BLaER1 (cell line): Measurements from ENCODE around the gene TOMM20L.
A peak's percentile ranks its signal among the peaks of the same experiment; 100 is the strongest.
"Not testable (repeated sequence)": the region's sequence is repeated elsewhere in the genome, so short reads cannot be mapped to it uniquely, and the experiment has no call there.

Experiments
- H3K27ac ChIP-seq: shearing (Covaris generic); formaldehyde crosslinking; 2 replicates; pipeline ENCODE4 v1.8.1; 2022
- H3K27me3 ChIP-seq: shearing (Covaris generic); formaldehyde crosslinking; 2 replicates; pipeline ENCODE4 v1.8.1; 2022
- H3K36me3 ChIP-seq: shearing (Covaris generic); formaldehyde crosslinking; 2 replicates; pipeline ENCODE4 v1.8.1; 2022
- H3K4me1 ChIP-seq: shearing (Covaris generic); formaldehyde crosslinking; 2 replicates; pipeline ENCODE4 v1.8.1; 2022
- H3K4me2 ChIP-seq: shearing (Covaris generic); formaldehyde crosslinking; 2 replicates; pipeline ENCODE4 v1.8.1; 2022
- H3K4me3 ChIP-seq: shearing (Covaris generic); formaldehyde crosslinking; 2 replicates; pipeline ENCODE4 v1.8.1; 2022
- H3K9ac ChIP-seq: shearing (Covaris generic); formaldehyde crosslinking; 2 replicates; pipeline ENCODE4 v1.8.1; 2022
- H3K9me3 ChIP-seq: shearing (Covaris generic); formaldehyde crosslinking; 2 replicates; pipeline ENCODE4 v1.8.1; 2022
- H4K20me1 ChIP-seq: shearing (Covaris generic); formaldehyde crosslinking; 2 replicates; pipeline ENCODE4 v1.8.1; 2022
- Cebpa-rat ChIP-seq: shearing (Covaris generic); IDR thresholded peaks from 2 replicates; pipeline ENCODE4 v1.8.1; 2022

TOMM20L gene

GRCh38 chr14:58395812-58396788, at the start of gene TOMM20L:
TOMM20L (plus strand) TSS chr14:58395930; CDS start chr14:58395958, 28 bp downstream.
- no peak for TF ChIP-seq Cebpa-rat
- Histone ChIP-seq H3K9ac (peak within 1 kb of the TSS; percentile 68), H3K36me3 (no peaks in the 10 kb centered on the region), H4K20me1 (no peaks in the 10 kb centered on the region), H3K4me1 (peaks cover 13% of the 10 kb centered on the region), H3K9me3 (no peaks in the 10 kb centered on the region), H3K4me2 (peak within 1 kb of the TSS; percentile 86), H3K4me3 (peak within 1 kb of the TSS; percentile 64), H3K27me3 (peaks cover 20% of the 10 kb centered on the region), H3K27ac (peak within 1 kb of the TSS; percentile 56)

- peaks cover 80% of the 10 kb centered on the region for H3K36me3 ChIP-seq
- no peak overlapping the region for H3K4me3 ChIP-seq
- H3K9ac ChIP-seq: no peak overlapping the region
- no peaks in the 10 kb centered on the region for H4K20me1 ChIP-seq
- 0 out of 2 replicates have a peak, but pooled peaks cover 8% of the 10 kb centered on the region for H3K4me1 ChIP-seq
- no peak overlapping the region for H3K27ac ChIP-seq
- H3K9me3 ChIP-seq: no peaks in the 10 kb centered on the region
- no peaks in the 10 kb centered on the region for H3K27me3 ChIP-seq
- H3K4me2 ChIP-seq: peak overlapping the region; percentile 13; the same call in 1 of the 2 replicates
- TF ChIP-seq Cebpa-rat: no peak
Measured at GRCh38 chr14:58353516-58354299, 42.0 kb upstream of the TOMM20L start.

GRCh38 chr14:58354808-58355207, 40.9 kb upstream of the TOMM20L start:
- H3K4me3 ChIP-seq: no peak overlapping the region
- H3K36me3 ChIP-seq: peaks cover 80% of the 10 kb centered on the region
- no peaks in the 10 kb centered on the region for H4K20me1 ChIP-seq
- no peak for TF ChIP-seq Cebpa-rat
- H3K9me3 ChIP-seq: no peaks in the 10 kb centered on the region
- H3K27ac ChIP-seq: no peak overlapping the region
- 0 out of 2 replicates have a peak, but pooled peaks cover 8% of the 10 kb centered on the region for H3K4me1 ChIP-seq
- H3K4me2 ChIP-seq: no peak overlapping the region
- H3K9ac ChIP-seq: no peak overlapping the region
- H3K27me3 ChIP-seq: no peaks in the 10 kb centered on the region

GRCh38 chr14:58356268-58356667, 39.5 kb upstream of the TOMM20L start:
- TF ChIP-seq Cebpa-rat: no peak
- no peaks in the 10 kb centered on the region for H3K9me3 ChIP-seq
- no peak overlapping the region for H3K9ac ChIP-seq
- no peak overlapping the region for H3K4me3 ChIP-seq
- no peaks in the 10 kb centered on the region for H3K27me3 ChIP-seq
- peaks cover 82% of the 10 kb centered on the region for H3K36me3 ChIP-seq
- 0 out of 2 replicates have a peak, but pooled peaks cover 8% of the 10 kb centered on the region for H3K4me1 ChIP-seq
- no peaks in the 10 kb centered on the region for H4K20me1 ChIP-seq
- H3K4me2 ChIP-seq: no peak overlapping the region
- H3K27ac ChIP-seq: no peak overlapping the region

GRCh38 chr14:58362272-58362671, 33.5 kb upstream of the TOMM20L start:
- H3K27ac ChIP-seq, H3K4me3 ChIP-seq, H3K27me3 ChIP-seq, H3K4me2 ChIP-seq, H3K4me1 ChIP-seq, H4K20me1 ChIP-seq, H3K9ac ChIP-seq, H3K9me3 ChIP-seq: not testable (repeated sequence)
- peaks cover 89% of the 10 kb centered on the region for H3K36me3 ChIP-seq

- H3K9ac ChIP-seq: no peak overlapping the region
- no peaks in the 10 kb centered on the region for H4K20me1 ChIP-seq
- H3K9me3 ChIP-seq: no peaks in the 10 kb centered on the region
- H3K4me1 ChIP-seq: no peaks in the 10 kb centered on the region
- peaks cover 89% of the 10 kb centered on the region for H3K36me3 ChIP-seq
- no peaks in the 10 kb centered on the region for H3K27me3 ChIP-seq
- no peak overlapping the region for H3K4me2 ChIP-seq
- H3K27ac ChIP-seq: no peak overlapping the region
- H3K4me3 ChIP-seq: no peak overlapping the region
- TF ChIP-seq Cebpa-rat: no peak
Measured at GRCh38 chr14:58362798-58363412, 32.8 kb upstream of the TOMM20L start.

- no peak overlapping the region for H3K9ac ChIP-seq
- H3K27me3 ChIP-seq: no peaks in the 10 kb centered on the region
- no peak overlapping the region for H3K27ac ChIP-seq
- H3K9me3 ChIP-seq: no peaks in the 10 kb centered on the region
- no peaks in the 10 kb centered on the region for H3K4me1 ChIP-seq
- TF ChIP-seq Cebpa-rat: no peak
- peaks cover 89% of the 10 kb centered on the region for H3K36me3 ChIP-seq
- H4K20me1 ChIP-seq: no peaks in the 10 kb centered on the region
- H3K4me3 ChIP-seq: no peak overlapping the region
- H3K4me2 ChIP-seq: no peak overlapping the region
Measured at GRCh38 chr14:58364316-58364715, 31.4 kb upstream of the TOMM20L start.

- Histone ChIP-seq H3K4me1 (no peaks in the 10 kb centered on the region), H3K9me3 (no peaks in the 10 kb centered on the region), H3K36me3 (peaks cover 89% of the 10 kb centered on the region), H3K9ac (no peak overlapping the region), H3K4me3 (no peak overlapping the region), H3K4me2 (no peak overlapping the region), H3K27ac (no peak overlapping the region), H3K27me3 (no peaks in the 10 kb centered on the region), H4K20me1 (no peaks in the 10 kb centered on the region)
- no peak for TF ChIP-seq Cebpa-rat
Measured at GRCh38 chr14:58367296-58367695, 28.4 kb upstream of the TOMM20L start.

- TF ChIP-seq Cebpa-rat: no peak
Measured at GRCh38 chr14:58368956-58369355, 26.8 kb upstream of the TOMM20L start.

More at GRCh38 chr14:58368956-58369355, 26.8 kb upstream of the TOMM20L start:
- H3K9me3 ChIP-seq: no peaks in the 10 kb centered on the region
- H3K4me1 ChIP-seq: no peaks in the 10 kb centered on the region
- H3K27ac ChIP-seq: no peak overlapping the region
- no peak overlapping the region for H3K4me2 ChIP-seq
- H3K27me3 ChIP-seq: no peaks in the 10 kb centered on the region
- H4K20me1 ChIP-seq: no peaks in the 10 kb centered on the region
- H3K36me3 ChIP-seq: peaks cover 79% of the 10 kb centered on the region
- H3K9ac ChIP-seq: no peak overlapping the region
- no peak overlapping the region for H3K4me3 ChIP-seq
